Measurements from ENCODE around the gene TBKBP1. TPM values are rescaled to one million over a fixed set of nuclear protein-coding genes. Genes with fewer than 3 reads are reported as not detected.
"Not testable (repeated sequence)": the region's sequence is repeated elsewhere in the genome, so short reads cannot be mapped to it uniquely, and the experiment has no call there.

Gene TBKBP1
- polyA plus RNA-seq, 1 donor: 34.0 TPM

DNA sequence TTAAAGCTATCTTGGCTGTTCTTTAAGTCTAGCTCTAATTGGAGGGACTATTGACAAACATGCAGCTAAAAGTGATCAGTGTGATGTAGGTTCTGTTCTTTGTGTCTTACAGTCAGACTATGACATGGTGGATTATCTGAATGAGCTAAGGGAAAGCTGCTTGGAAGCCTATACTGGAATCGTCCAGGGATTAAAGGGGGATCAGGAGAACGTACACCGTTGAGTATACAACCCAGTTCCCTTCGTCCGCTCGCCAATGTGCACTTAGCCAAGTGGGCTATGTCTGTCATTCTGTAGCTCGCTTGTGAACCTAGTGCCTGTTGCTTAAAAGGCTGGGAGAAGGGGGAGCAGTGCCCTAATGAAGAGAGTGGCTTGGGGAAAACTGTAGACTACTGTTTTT, 15.8 kb upstream of the TBKBP1 start:
- DNase-seq (ENCODE audit: low read depth): no peak

DNA sequence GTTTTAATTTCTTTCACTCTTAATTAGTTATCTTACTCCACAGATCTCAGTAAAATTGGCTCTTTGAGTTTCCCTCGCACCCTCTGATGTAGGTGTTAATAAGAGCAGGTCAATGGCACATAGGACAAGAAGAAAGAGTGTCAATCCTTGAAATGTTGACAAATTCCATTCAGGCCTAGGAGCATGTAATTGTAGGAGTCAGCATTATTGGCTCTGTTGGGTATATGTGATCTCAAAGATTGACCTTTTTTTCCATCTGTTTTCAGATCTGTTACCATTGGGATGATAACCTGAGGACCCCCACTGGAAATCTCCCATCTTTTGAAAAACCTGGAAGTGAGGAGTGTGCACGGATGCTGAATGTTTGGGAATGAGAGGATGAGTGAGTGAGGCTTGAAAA, 11.8 kb upstream of the TBKBP1 start:
- no peak for DNase-seq (ENCODE audit: low read depth)

DNA sequence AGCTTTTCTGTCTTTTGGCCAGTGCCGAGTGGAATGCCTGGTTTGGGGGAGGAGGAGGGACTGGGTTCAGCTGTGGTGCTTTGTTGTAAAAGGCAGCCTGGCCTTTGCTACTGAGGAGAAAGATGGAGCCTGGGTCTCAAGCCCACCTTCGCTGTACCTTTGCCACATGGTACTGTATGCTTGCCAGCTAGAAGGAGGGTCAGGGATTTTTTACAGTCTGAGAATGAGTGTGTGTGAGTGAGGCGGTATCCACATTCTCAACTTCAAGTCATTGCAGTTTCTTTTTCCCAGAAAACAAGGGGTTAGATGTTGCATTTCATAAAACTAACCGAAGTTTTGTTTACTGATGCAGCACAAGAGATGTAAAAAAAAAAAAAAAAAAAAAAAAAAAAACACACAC, 11.2 kb upstream of the TBKBP1 start:
- not testable (repeated sequence) for DNase-seq (ENCODE audit: low read depth)

DNA sequence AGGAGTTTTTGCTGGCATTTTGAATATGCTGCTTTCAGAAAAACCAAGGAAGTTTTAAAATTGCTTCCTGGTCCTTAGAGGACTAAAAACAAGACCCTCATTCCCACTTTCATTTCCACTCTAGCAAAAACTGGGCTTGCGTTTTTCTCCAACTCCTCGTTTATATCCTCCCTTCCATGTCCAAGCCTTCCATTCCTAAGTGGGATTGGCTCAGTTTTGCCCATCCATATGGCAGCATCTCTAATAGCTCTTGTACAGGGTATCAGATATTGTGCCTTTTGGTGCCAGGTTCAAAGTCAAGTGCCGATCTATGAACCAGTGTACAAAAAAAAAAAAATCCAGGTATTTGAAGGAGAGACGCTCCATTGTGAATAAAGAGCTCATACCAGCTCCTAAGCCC, 9.9 kb upstream of the TBKBP1 start:
- DNase-seq (ENCODE audit: low read depth): no peak

DNA sequence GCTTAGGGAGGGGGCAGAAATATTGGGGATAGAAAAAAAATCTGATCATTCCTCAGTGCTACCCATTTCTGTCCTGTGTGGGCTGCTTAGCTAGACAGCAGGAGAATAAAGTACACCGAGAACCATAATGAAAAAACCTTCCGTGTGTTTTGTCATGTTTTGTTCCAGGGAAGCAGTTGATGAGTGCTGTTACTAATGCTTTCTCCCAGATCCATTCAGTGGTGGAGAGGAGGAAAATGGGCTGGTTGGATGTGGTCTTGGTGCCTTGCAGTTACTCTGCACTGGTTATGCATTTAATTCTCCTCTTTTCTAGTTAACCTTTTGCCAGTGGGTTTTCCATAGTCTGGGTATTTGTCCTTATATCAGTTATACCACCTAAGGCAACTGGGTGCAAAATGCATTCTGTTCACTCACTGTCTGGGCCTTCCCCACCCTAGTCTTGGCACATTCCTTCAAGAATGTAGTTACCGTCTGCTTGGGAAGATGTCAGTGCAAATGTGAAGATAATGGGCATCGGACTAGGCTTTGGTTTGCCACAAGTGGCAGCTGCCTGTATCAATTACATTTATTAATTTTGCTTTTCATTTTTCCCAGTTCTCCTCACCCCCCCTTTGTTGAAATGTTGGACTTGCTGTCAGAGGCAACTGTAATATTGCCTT, 9.3 kb upstream of the TBKBP1 start:
- no peak for DNase-seq (ENCODE audit: low read depth)

DNA sequence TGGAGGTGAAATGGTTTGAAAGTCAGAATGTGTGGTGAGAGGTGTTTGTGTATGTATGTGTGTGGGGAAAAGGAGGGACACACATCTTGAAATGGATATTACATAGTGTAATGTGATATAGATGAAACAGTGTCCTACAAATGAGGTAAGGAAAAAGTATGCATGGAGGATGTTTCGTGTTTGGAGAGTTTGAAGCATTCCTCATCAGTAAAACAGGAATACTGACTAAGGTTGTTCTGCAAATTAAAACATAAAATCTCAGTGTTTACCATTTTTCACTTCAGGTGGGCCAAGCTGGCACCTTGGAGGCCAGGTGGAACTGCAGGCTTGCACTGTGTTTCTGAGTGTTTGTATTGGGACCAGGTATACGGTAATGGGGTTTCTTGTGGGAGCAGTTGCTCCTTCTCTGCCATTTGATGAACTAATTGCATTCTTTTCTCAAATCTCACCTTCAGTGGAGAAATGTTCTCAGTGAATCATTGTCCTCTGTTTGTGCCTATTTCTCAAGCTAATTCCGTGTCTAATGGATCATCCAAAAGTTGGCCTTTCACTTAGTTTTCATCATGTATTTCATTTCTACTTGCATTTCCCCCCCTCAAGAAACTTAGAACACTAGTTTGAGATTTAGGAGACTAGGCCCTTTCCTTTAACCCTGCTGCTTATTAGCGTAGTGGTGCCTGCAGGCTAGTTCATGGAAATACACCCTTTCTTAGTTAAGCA, 8.2 kb upstream of the TBKBP1 start:
- no peak for DNase-seq (ENCODE audit: low read depth)

DNA sequence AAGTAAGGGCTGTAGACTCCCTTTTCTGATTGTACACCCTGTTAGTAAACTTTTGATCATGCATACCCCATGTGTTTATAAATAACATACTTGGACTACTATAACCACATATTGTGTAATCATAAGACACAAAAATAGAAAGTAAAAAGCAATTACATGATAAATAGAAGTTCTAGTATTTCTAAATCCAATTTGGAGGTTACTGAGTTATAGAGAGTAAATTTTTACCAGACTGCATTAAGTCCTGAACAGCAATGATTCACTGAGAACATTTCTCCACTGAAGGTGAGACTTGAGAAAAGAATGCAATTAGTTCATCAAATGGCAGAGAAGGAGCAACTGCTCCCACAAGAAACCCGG, 7.7 kb upstream of the TBKBP1 start:
- no peak for DNase-seq (ENCODE audit: low read depth)

DNA sequence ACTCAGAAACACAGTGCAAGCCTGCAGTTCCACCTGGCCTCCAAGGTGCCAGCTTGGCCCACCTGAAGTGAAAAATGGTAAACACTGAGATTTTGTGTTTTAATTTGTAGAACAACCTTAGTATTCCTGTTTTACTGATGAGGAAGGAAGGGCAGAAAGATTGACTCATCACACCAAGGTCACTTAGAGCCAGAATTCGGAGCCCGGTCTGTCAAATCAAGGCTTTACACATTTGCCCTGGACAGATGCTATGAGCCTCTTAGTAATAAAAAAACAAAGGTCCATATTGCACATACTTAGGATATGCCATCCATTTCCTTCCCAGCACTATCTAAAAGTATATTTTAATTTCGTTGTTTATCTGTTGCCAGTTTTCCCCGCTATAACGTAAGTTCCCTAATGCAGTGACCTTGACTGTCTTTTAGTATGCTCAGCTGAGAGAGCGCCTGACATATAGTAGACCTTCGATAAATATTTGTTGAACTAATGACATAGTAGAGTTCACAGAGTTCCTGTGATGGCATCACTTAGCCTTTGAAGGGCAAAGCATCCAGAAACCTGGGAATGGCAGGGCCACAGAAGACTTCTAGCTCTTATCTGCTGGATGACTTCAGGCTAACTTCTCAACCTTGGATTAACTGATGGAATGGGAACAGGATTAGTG, 7.2 kb upstream of the TBKBP1 start:
- DNase-seq (ENCODE audit: low read depth): no peak

DNA sequence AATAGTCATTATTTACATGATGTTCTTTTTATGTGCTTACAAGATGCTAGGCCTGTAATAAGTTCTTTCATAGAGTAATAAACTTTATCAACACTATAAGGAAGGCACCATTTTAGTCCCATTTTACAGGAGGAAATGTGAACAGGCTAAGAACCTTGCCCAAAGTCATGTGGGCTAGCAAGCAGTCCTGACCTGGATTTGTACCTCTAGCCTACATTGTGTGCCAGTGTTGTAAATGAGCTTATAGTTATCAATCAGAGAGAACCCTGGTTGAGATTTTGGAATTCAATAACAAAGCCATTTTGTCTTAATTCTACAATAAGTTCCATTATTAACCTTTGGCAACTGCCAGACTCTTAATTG, 6.7 kb upstream of the TBKBP1 start:
- no peak for DNase-seq (ENCODE audit: low read depth)

DNA sequence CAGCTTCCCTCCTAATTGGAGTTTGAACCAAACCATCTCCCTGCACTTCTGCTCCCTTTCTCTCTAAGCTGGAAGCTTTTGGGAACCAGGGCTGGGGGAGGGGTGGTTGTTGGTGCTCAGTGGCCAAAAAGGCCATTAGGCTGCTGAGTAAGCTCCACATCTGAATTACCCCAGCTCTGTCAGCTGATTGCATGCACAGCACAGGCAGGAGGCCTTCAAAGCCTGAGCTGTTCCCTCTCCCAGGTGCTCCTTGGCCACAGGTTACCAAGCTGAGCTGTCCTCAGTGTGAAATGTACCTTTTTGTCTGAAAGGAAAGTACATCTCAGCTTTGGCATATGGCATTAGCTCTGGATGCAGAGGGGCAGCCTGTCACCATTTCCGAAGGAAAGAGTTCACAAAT, 6.2 kb upstream of the TBKBP1 start:
- DNase-seq (ENCODE audit: low read depth): no peak

DNA sequence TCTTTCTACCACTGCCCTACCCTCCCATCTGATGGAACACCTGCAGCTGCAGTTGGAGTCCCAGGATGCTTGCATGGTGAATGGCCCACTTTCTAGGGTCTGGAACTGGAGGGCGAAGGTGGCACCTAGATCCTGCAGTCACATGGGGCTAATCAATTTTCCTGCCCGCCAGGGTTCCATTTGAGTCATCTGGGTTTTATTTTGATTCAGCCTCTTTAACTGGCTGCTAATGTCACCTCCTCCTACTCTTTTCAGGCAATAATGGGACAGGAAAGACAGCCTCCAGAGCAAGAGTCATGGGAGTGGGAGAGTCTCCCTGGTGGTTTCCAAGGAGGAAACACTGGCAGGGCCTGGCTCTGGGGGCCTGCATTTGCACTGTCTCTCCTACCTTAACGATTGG, 3.8 kb upstream of the TBKBP1 start:
- DNase-seq (ENCODE audit: low read depth): no peak

DNA sequence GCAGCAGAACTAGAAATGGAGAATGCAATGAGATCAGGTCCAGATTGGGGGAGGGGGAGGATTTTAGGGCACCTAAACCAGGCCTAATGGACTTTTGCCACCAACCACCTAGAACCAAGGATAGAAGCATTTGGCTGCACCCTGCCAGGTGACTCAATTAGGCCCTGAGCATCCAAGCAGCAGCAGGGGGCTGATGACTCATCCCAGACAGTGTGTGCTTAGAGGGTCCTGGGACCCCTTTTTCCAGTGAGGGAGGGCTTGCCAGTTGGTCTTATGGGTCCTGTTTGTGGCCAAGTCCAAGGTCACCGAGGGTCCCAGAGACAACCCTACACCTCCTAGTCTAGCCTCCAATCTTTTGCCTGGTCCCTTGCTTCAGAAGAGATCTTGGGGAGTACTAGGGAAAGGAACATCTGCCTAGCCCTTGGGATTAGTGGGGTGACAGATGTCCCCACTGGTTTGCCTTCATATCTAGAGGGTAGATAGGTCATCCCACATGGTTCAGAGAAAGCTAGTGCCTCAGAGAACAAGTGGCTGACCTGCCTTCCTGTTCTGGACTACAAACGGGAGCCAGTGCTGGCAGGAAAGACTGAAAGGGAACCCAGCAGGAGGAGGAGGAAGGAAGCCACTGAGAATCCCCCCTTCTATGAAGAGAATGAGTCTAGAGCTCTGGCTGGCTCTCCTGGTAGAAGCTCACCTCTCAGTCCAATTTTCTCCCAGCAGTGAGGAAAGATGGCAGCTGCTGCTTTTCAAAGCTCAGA, 1.6 kb upstream of the TBKBP1 start:
- no peak for DNase-seq (ENCODE audit: low read depth)

DNA sequence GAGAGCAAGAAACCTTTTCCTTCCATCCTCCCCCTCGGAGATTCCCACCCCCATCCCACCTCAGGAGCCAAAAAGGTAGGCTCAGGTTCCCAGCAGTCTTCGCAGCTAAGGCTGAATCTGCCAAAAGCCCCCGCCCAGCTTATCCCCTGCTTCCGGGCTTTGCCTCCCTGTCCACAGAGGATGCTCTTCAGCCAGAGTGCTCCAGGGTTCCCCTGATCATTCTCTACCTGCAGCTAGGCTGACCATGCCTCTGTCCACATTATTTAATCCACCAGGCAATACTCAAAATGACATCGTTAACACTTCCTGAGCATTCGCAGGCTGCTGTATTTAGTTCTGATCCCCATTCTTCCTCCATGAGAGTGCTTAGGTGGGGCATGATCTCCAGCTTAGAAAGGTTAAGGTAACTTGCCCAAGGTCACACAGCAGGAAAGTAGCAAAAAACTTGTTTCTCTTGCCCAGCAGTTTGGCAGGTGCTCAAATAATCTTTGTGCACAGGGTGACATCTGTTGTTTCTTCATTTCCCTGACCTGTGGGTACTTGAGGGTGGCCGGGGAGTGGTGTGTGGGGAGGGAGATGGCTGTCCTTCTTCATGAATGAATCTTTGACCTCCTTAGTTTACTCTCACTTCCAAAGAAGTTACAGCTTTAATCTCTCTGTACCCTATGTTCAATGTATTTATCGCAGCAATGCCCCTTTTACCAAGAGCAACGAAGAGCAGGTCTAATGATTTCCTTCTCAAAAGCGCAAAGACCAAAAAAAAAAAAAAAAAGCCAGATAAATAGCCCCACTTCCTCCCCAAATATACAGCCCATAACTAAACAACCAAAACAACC, 848 bp upstream of the TBKBP1 start:
- DNase-seq (ENCODE audit: low read depth): no peak

DNA sequence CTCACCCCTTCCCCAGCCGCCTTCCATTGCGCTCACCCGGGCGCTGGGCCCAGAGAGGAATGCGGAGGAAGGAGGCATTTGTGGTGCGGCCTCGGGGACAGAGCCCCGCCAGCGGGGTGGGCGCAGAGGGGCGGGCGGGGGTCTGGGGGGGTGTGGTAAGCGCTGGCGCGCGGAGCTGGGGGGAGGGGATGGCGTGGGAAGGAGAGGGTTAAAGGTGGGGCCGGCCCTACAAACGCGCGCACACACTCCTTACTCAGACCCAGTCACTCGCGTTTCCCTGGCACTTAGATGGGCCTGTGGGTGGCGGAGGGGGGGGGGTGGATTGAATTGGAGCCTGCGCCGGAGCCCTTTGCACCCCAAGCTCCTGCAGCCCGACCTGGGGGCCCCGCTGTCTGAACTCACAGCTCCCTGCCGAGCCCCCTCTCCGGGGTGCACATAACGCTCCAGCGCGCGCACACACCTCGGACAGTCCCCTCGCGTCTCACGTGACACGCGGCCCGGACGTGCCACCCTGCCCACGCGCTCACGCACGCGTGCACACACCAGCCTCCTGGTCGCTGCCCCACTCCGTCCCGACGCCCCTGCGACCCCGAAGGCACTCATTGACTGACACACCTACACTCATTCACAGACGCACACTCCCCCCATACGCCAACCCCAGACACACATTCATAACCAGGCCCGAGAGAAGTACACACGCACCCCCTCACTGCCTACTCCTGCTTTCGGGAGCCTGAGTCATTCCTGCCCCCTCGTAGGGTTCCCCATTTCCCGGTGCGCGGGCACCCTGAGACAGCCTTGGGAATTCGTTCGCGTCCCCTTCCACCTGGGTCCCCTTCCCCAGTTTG, 844 bp downstream of the TBKBP1 start:
- no peak for DNase-seq (ENCODE audit: low read depth)

DNA sequence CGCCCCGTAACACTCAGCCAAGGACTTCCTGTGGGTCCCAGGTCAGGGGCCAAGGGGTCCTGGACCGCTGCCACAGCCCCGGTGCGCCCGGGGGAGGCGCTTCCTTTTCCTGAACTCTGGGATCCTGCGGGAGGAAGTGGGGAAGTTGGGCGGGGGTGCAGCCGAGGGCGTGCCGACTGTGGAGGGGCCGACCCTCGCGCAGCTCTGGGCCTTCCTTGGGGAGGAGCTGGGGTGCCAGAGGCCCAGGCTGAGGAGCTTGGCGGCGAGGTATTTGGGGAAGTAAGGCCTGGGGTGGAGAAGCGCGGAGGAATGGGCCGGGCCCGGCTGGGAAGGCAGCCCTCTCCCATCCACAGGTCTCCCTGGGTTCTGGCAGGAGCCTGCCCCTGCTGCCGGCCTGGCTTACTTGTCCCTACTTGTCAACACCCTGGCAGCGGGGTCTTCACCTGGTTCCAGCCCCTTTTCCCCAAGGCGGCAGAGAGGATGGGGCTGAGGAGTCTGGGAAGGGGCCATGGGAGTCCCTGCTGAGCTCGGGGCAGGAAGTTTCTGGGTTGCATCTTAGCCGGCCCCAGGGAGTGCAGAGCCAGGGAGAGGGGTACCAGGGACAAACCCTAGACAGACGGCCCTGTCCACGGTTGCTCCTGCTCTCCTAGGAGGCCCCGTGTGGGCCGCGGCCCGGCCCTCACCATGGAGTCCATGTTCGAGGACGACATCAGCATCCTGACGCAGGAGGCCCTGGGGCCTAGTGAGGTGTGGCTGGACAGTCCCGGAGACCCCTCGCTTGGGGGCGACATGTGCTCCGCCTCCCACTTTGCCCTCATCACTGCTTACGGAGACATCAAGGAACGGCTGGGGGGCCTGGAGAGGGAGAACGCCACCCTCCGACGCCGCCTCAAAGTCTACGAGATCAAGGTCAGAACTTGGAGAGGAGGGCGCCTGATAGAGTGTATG, 1.7 kb downstream of the TBKBP1 start:
- DNase-seq (ENCODE audit: low read depth): no peak

DNA sequence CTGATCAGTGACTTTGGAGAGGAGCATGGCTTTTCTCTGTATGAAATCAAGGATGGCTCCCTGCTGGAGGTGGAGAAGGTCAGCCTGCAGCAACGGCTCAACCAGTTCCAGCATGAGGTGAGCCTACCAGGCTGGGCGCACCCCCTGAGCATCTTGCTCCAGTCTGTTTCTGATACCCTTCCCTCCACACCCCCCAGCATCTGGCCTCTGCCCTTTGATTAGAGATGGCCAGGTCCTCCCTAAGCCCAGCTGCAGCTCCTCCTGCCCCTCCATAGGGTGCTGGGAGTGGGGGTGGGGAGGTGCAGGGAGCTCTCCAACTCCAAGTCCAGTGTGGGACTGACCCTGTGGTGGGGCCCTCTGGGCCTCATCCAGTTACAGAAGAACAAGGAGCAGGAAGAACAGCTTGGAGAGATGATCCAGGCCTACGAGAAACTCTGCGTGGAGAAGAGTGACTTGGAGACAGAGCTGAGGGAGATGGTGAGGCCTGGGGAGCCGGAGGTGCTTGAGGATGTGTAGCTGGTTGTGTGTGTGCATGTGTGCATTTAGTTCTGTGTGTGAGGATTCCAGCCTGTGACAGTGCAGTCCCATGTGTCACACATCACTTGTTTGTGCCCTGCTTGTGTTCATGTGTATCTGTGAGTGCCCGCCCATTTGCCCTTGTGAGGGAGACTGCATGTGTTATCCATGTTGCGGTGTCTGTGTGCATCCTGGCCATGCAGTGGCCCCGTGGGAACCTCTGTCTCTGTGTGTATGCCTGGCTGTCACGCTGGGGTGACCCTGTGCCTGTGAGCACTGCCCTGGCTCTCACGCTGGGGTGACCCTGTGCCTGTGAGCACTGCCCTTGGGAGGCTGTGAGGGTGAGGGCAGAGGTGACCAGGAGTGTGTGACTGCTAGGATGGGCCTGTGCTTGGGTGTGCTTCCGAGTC, 3.0 kb downstream of the TBKBP1 start:
- no peak for DNase-seq (ENCODE audit: low read depth)

DNA sequence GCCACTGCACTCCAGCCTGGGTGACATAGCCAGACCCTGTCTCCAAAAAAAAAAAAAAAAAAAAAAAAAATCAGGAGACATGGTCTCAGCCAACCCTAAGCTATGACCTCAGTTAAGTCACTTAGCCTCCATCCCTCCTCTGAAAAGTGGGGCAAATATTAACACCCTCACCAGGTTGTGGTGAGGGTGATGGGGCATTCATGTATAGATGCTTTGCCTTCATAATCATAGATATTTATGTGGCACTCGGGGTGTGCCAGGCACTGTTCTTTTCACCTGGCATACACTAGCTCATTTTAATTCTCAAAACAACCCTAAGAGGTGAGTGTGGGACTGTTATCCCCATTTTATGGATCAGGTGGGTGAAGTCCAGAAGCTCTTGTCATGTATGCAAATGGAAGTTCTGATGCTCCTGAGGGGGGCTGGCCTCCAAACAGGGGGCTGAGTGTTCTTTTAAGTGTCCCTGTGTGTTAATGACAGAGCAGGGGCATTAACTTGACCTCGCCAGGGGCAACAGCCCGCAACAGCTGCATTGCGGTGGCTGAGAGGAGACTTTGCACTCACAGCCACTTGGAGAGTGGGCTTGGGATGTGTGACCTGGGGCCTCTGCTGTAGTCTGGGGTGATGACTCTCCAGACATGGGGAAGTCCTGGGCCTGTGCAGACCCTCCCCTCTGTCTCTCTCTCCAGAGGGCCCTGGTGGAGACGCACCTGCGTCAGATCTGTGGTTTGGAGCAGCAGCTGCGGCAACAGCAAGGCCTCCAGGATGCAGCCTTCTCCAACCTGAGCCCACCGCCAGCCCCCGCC, 4.1 kb downstream of the TBKBP1 start:
- no peak for DNase-seq (ENCODE audit: low read depth)

All from forelimb muscle (tissue), 1 donor.